ENCODE measurements around the gene ANKS1A. TPM values are rescaled to one million over a fixed set of nuclear protein-coding genes. Genes with fewer than 3 reads are reported as not detected.
"Not testable (repeated sequence)": the region's sequence is repeated elsewhere in the genome, so short reads cannot be mapped to it uniquely, and the experiment has no call there.

ANKS1A gene
- total RNA-seq, 1 donor from 2014 or later: 17.2 TPM

GRCh38 chr6:34872332-34872731 is 16.7 kb upstream of the ANKS1A start:
- DNase-seq (ENCODE audit: low spot score): no peak
- Mint-ChIP-seq H3K36me3 (ENCODE audit: low read depth) (peaks cover 27% of the 10 kb centered on the region), H3K27me3 (ENCODE audit: low read depth) (no peaks in the 10 kb centered on the region), H3K9me3 (ENCODE audit: low read depth) (no peaks in the 10 kb centered on the region), H3K27ac (ENCODE audit: unreplicated experiment) (no peak overlapping the region), H3K4me1 (ENCODE audit: low read depth) (no peaks in the 10 kb centered on the region), H3K4me3 (ENCODE audit: unreplicated experiment) (no peak overlapping the region)
- TF ChIP-seq CTCF (IDR thresholded peaks at IDR 0.05): no peak

- no peak overlapping the region for H3K27ac Mint-ChIP-seq (ENCODE audit: unreplicated experiment)
- no peak for TF ChIP-seq CTCF (IDR thresholded peaks at IDR 0.05)
- no peak overlapping the region for H3K4me3 Mint-ChIP-seq (ENCODE audit: unreplicated experiment)
Measured at GRCh38 chr6:34875292-34876213, 13.5 kb upstream of the ANKS1A start.

GRCh38 chr6:34876472-34876871 is 12.6 kb upstream of the ANKS1A start:
- H3K27me3 Mint-ChIP-seq (ENCODE audit: low read depth): no peaks in the 10 kb centered on the region
- H3K4me1 Mint-ChIP-seq (ENCODE audit: low read depth): no peaks in the 10 kb centered on the region
- no peak overlapping the region for H3K27ac Mint-ChIP-seq (ENCODE audit: unreplicated experiment)
- H3K4me3 Mint-ChIP-seq (ENCODE audit: unreplicated experiment): no peak overlapping the region
- no peak for TF ChIP-seq CTCF (IDR thresholded peaks at IDR 0.05)
- H3K36me3 Mint-ChIP-seq (ENCODE audit: low read depth): peaks cover 20% of the 10 kb centered on the region
- H3K9me3 Mint-ChIP-seq (ENCODE audit: low read depth): no peaks in the 10 kb centered on the region
- no peak for DNase-seq (ENCODE audit: low spot score)

More at GRCh38 chr6:34875292-34876213, 13.5 kb upstream of the ANKS1A start:
- no peaks in the 10 kb centered on the region for H3K4me1 Mint-ChIP-seq (ENCODE audit: low read depth)
- H3K9me3 Mint-ChIP-seq (ENCODE audit: low read depth): no peaks in the 10 kb centered on the region
- DNase-seq (ENCODE audit: low spot score): no peak
- H3K27me3 Mint-ChIP-seq (ENCODE audit: low read depth): no peaks in the 10 kb centered on the region
- peaks cover 27% of the 10 kb centered on the region for H3K36me3 Mint-ChIP-seq (ENCODE audit: low read depth)

- no peak for TF ChIP-seq CTCF (IDR thresholded peaks at IDR 0.05)
- no peaks in the 10 kb centered on the region for H3K4me1 Mint-ChIP-seq (ENCODE audit: low read depth)
- H3K4me3 Mint-ChIP-seq (ENCODE audit: unreplicated experiment): no peak overlapping the region
- peaks cover 17% of the 10 kb centered on the region for H3K36me3 Mint-ChIP-seq (ENCODE audit: low read depth)
- no peak for DNase-seq (ENCODE audit: low spot score)
- H3K27ac Mint-ChIP-seq (ENCODE audit: unreplicated experiment): no peak overlapping the region
- no peaks in the 10 kb centered on the region for H3K9me3 Mint-ChIP-seq (ENCODE audit: low read depth)
- no peaks in the 10 kb centered on the region for H3K27me3 Mint-ChIP-seq (ENCODE audit: low read depth)
Measured at GRCh38 chr6:34877259-34877658, 11.8 kb upstream of the ANKS1A start.

GRCh38 chr6:34877869-34878485 is 11.1 kb upstream of the ANKS1A start:
- Mint-ChIP-seq H3K27ac (ENCODE audit: unreplicated experiment) (no peak overlapping the region), H3K4me3 (ENCODE audit: unreplicated experiment) (no peak overlapping the region), H3K4me1 (ENCODE audit: low read depth) (no peaks in the 10 kb centered on the region), H3K9me3 (ENCODE audit: low read depth) (no peaks in the 10 kb centered on the region), H3K36me3 (ENCODE audit: low read depth) (peaks cover 18% of the 10 kb centered on the region), H3K27me3 (ENCODE audit: low read depth) (no peaks in the 10 kb centered on the region)
- TF ChIP-seq CTCF (IDR thresholded peaks at IDR 0.05): no peak
- no peak for DNase-seq (ENCODE audit: low spot score)

GRCh38 chr6:34884073-34884472 is 5.0 kb upstream of the ANKS1A start:
- not testable (repeated sequence) for DNase-seq (ENCODE audit: low spot score); H3K27me3 Mint-ChIP-seq (ENCODE audit: low read depth); H3K9me3 Mint-ChIP-seq (ENCODE audit: low read depth); H3K36me3 Mint-ChIP-seq (ENCODE audit: low read depth); H3K27ac Mint-ChIP-seq (ENCODE audit: unreplicated experiment); H3K4me3 Mint-ChIP-seq (ENCODE audit: unreplicated experiment)
- H3K4me1 Mint-ChIP-seq (ENCODE audit: low read depth): peaks cover 29% of the 10 kb centered on the region

Data from chondrocyte (in vitro differentiated cells).